HepG2 (cell line): Measurements from ENCODE around the gene ADCY9. TPM values are rescaled to one million over a fixed set of nuclear protein-coding genes. Genes with fewer than 3 reads are reported as not detected.
A peak's percentile ranks its signal among the peaks of the same experiment; 100 is the strongest.

Experiments
- ELF3 ChIP-seq: IDR thresholded peaks from 2 replicates; pipeline ENCODE4 v1.6.1; 2016; ENCODE audit warnings: missing genetic modification reagents, missing compliant biosample characterization
- MBNL3 ChIP-seq: fragments of 250-450 bp; sonication (Bioruptor Pico); conservative IDR thresholded peaks from 2 replicates; pipeline ENCODE4 v1.8.0; 2022; ENCODE audit warnings: mild to moderate bottlenecking, inconsistent platforms
- MEIS2 ChIP-seq: sonication (generic); formaldehyde crosslinking; IDR thresholded peaks from 2 replicates; pipeline ENCODE4 v1.9.0; 2021; ENCODE audit warnings: mild to moderate bottlenecking, missing genetic modification reagents
- PAX8 ChIP-seq: sonication (generic); formaldehyde crosslinking; IDR thresholded peaks from 2 replicates; pipeline ENCODE4 v1.8.0; 2022; ENCODE audit warnings: mild to moderate bottlenecking, missing genetic modification reagents, borderline replicate concordance
- POLR2G ChIP-seq: fragments of 200-400 bp; formaldehyde crosslinking; IDR thresholded peaks from 2 replicates; pipeline ENCODE4 v1.6.1; 2018; ENCODE audit warnings: mild to moderate bottlenecking, low read depth, low read length, moderate library complexity
- SALL1 ChIP-seq: sonication (generic); formaldehyde crosslinking; IDR thresholded peaks from 2 replicates; pipeline ENCODE4 v1.8.0; 2022; ENCODE audit warnings: mild to moderate bottlenecking, missing genetic modification reagents
- SMAD3 ChIP-seq: sonication (generic); formaldehyde crosslinking; IDR thresholded peaks from 2 replicates; pipeline ENCODE4 v1.4.0; 2020; ENCODE audit warnings: missing genetic modification reagents
- TCF7L2 ChIP-seq: IDR thresholded peaks from 2 replicates; pipeline ENCODE4 v1.6.1; 2011; ENCODE audit warnings: mild to moderate bottlenecking, low read depth, low read length, moderate library complexity
- WIZ ChIP-seq: sonication (generic); formaldehyde crosslinking; IDR thresholded peaks from 2 replicates; pipeline ENCODE4 v1.5.1; 2020; ENCODE audit warnings: mild to moderate bottlenecking, missing genetic modification reagents
- ZNF20 ChIP-seq: sonication (generic); formaldehyde crosslinking; IDR thresholded peaks from 2 replicates; pipeline ENCODE4 v1.4.0; 2020; ENCODE audit warnings: mild to moderate bottlenecking, moderate library complexity, missing genetic modification reagents
- ZNF333 ChIP-seq: sonication (generic); formaldehyde crosslinking; IDR thresholded peaks from 2 replicates; pipeline ENCODE4 v1.4.0; 2020; ENCODE audit warnings: mild to moderate bottlenecking, missing genetic modification reagents, borderline replicate concordance
- ZNF556 ChIP-seq: sonication (generic); formaldehyde crosslinking; IDR thresholded peaks from 2 replicates; pipeline ENCODE4 v1.4.0; 2020; ENCODE audit warnings: mild to moderate bottlenecking, missing genetic modification reagents, borderline replicate concordance
- ZNF772 ChIP-seq: sonication (generic); formaldehyde crosslinking; IDR thresholded peaks from 2 replicates; pipeline ENCODE4 v1.5.0; 2020; ENCODE audit warnings: mild to moderate bottlenecking, missing genetic modification reagents
- polyA plus RNA-seq, 8 experiments: library from polyadenylated mRNA; depleted of rRNA in 3 of 8; stranded (reverse) in 7 of 8; unstranded in 1 of 8; fragments of >200 nt; fragmentation: Illumina TruSeq in 4 of 8; extraction: Trizol in 4 of 8; gene quantifications; 2 replicates each; pipeline versions ENCODE4 v1.2.1 to v1.2.3, GENCODE V29; 2011 to 2016; ENCODE audit warnings: low read depth in 4 of 8, missing spikeins in 1 of 8, mixed read lengths in 1 of 8; ENCODE audit not compliant: insufficient read depth in 1 of 8
- total RNA-seq, 5 experiments: library from RNA; depleted of rRNA; stranded (reverse); fragments of >200 nt; fragmentation: Illumina TruSeq; extraction: Trizol; gene quantifications; 2 replicates each; pipeline ENCODE4 v1.2.3, GENCODE V29; 2016; ENCODE audit warnings: low read depth in 1 of 5
- TF ChIP-seq, protein P1 (sequence below): IDR thresholded peaks from 2 replicates; pipeline ENCODE4 v1.6.1; 2012; ENCODE audit warnings: low read length, improper control_type of control experiment
- TF ChIP-seq, protein P2 (sequence below): sonication (generic); formaldehyde crosslinking; IDR thresholded peaks from 2 replicates; pipeline ENCODE4 v1.9.0; 2021; ENCODE audit warnings: mild to moderate bottlenecking, missing genetic modification reagents
- TF ChIP-seq, protein P3 (sequence below): sonication (generic); formaldehyde crosslinking; IDR thresholded peaks from 2 replicates; pipeline ENCODE4 v1.9.0; 2022; ENCODE audit warnings: low read depth, missing genetic modification reagents

ADCY9 gene
- total and polyA plus RNA-seq, 2 of the 13 experiments (the other 11 are each of a cell fraction or from before 2014, with no cell fraction given) = 11.2 to 13.9 TPM

DNA sequence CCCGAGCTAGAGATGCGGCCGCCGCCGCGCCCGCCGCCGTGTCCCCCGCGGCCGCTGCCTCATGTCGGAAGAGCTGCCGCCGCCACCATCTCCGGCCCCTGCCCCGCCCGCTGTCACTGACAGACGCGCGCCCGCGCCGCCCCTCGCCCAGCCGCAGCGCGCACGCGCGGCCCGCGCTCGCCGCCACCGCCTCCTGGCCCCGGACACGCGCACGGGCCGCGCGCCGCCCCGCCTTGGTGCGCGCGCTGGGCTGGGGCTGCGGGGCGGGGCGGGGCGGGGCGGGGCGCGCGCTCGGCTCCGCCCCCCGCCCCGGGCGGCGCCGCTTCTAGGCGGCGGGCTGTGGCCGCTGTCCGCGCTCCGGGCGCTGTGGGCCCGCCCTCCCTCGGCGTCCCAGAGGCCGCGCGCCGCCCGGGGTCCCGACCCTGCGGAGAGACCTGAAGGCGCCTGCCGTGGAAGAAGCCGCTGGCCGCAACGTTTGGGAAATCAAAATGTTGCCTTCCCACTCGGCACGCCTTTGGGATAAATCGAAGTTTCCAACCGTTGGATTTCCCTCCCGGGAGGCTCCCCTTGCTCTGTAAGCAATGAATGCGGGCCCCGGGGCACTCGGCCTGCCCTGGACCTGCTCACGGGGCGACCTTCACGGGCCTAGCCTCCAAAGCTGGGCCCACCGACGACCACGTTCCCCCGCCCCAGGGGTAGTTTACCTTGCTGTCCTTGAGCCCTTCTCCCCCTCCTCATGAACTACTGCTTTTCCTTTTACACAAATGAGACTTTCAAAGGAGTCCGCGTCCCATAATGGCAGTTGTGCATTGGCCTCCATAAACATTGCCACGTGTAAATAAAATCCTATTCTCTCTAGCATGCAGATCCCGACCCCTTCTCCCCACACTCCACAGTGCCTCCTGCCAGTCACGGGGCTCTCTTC is at the start of gene ADCY9 (continued):
- TF ChIP-seq, protein P1, sequence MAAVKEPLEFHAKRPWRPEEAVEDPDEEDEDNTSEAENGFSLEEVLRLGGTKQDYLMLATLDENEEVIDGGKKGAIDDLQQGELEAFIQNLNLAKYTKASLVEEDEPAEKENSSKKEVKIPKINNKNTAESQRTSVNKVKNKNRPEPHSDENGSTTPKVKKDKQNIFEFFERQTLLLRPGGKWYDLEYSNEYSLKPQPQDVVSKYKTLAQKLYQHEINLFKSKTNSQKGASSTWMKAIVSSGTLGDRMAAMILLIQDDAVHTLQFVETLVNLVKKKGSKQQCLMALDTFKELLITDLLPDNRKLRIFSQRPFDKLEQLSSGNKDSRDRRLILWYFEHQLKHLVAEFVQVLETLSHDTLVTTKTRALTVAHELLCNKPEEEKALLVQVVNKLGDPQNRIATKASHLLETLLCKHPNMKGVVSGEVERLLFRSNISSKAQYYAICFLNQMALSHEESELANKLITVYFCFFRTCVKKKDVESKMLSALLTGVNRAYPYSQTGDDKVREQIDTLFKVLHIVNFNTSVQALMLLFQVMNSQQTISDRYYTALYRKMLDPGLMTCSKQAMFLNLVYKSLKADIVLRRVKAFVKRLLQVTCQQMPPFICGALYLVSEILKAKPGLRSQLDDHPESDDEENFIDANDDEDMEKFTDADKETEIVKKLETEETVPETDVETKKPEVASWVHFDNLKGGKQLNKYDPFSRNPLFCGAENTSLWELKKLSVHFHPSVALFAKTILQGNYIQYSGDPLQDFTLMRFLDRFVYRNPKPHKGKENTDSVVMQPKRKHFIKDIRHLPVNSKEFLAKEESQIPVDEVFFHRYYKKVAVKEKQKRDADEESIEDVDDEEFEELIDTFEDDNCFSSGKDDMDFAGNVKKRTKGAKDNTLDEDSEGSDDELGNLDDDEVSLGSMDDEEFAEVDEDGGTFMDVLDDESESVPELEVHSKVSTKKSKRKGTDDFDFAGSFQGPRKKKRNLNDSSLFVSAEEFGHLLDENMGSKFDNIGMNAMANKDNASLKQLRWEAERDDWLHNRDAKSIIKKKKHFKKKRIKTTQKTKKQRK = no peak
- TF ChIP-seq PAX8 (no peak), MEIS2 (CRISPR knock-in tag) (0 out of 2 replicates have a peak, but pooled peaks have one; percentile 42), SMAD3 (no peak), ZNF20 (CRISPR knock-in tag) (no peak), MBNL3 (CRISPR knock-in tag) (no peak), ZNF333 (CRISPR knock-in tag) (no peak), ELF3 (CRISPR knock-in tag) (no peak), POLR2G (peak; percentile 85), SALL1 (CRISPR knock-in tag) (peak; percentile 60), ZNF772 (CRISPR knock-in tag) (0 out of 2 replicates have a peak, but pooled peaks have one; percentile 24), ZNF556 (CRISPR knock-in tag) (0 out of 2 replicates have a peak, but pooled peaks have one; percentile 50), TCF7L2 (no peak), WIZ (CRISPR knock-in tag) (no peak)
- TF ChIP-seq, protein P2, sequence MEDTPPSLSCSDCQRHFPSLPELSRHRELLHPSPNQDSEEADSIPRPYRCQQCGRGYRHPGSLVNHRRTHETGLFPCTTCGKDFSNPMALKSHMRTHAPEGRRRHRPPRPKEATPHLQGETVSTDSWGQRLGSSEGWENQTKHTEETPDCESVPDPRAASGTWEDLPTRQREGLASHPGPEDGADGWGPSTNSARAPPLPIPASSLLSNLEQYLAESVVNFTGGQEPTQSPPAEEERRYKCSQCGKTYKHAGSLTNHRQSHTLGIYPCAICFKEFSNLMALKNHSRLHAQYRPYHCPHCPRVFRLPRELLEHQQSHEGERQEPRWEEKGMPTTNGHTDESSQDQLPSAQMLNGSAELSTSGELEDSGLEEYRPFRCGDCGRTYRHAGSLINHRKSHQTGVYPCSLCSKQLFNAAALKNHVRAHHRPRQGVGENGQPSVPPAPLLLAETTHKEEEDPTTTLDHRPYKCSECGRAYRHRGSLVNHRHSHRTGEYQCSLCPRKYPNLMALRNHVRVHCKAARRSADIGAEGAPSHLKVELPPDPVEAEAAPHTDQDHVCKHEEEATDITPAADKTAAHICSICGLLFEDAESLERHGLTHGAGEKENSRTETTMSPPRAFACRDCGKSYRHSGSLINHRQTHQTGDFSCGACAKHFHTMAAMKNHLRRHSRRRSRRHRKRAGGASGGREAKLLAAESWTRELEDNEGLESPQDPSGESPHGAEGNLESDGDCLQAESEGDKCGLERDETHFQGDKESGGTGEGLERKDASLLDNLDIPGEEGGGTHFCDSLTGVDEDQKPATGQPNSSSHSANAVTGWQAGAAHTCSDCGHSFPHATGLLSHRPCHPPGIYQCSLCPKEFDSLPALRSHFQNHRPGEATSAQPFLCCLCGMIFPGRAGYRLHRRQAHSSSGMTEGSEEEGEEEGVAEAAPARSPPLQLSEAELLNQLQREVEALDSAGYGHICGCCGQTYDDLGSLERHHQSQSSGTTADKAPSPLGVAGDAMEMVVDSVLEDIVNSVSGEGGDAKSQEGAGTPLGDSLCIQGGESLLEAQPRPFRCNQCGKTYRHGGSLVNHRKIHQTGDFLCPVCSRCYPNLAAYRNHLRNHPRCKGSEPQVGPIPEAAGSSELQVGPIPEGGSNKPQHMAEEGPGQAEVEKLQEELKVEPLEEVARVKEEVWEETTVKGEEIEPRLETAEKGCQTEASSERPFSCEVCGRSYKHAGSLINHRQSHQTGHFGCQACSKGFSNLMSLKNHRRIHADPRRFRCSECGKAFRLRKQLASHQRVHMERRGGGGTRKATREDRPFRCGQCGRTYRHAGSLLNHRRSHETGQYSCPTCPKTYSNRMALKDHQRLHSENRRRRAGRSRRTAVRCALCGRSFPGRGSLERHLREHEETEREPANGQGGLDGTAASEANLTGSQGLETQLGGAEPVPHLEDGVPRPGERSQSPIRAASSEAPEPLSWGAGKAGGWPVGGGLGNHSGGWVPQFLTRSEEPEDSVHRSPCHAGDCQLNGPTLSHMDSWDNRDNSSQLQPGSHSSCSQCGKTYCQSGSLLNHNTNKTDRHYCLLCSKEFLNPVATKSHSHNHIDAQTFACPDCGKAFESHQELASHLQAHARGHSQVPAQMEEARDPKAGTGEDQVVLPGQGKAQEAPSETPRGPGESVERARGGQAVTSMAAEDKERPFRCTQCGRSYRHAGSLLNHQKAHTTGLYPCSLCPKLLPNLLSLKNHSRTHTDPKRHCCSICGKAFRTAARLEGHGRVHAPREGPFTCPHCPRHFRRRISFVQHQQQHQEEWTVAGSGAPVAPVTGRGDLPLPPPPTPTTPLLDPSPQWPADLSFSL = no peak
- TF ChIP-seq, protein P3, sequence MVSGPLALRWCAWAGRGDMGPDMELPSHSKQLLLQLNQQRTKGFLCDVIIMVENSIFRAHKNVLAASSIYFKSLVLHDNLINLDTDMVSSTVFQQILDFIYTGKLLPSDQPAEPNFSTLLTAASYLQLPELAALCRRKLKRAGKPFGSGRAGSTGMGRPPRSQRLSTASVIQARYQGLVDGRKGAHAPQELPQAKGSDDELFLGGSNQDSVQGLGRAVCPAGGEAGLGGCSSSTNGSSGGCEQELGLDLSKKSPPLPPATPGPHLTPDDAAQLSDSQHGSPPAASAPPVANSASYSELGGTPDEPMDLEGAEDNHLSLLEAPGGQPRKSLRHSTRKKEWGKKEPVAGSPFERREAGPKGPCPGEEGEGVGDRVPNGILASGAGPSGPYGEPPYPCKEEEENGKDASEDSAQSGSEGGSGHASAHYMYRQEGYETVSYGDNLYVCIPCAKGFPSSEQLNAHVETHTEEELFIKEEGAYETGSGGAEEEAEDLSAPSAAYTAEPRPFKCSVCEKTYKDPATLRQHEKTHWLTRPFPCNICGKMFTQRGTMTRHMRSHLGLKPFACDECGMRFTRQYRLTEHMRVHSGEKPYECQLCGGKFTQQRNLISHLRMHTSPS = no peak
